ENCODE data around the gene PRPS1. TPM values are rescaled to one million over a fixed set of nuclear protein-coding genes. Genes with fewer than 3 reads are reported as not detected.

Gene PRPS1
- total and polyA plus RNA-seq, 2 of the 13 experiments (the other 11 are each of a cell fraction or from before 2014, with no cell fraction given), result 33.7 to 54.4 TPM

DNA sequence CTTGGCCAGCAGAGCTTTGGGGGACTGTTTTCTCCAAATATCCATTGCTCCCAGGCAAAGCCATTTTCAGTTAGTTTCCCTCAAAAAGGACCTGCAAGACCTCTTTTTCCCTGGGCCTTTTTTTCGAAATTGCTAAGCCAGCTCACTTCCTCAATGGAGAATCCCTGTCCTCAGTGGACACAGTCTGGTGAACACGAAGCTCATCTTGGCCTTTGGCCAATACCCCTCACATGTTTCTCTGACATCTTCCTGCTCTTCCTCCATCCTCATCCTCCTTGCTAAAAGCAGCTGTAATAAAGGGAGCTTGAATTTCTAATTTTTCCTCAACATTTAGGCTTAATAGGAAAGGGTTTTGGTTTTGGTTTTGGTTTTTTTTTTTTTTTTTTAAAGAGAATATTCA lies 17.6 kb upstream of the PRPS1 start:
- ATAC-seq (no peak), DNase-seq (ENCODE audit: low spot score) (no peak), FAIRE-seq (no peak)
- Histone ChIP-seq H3K9ac (ENCODE audit: insufficient read depth, low read depth, low read length) (no peak overlapping the region), H3K27me3 (ENCODE audit: control insufficient read depth in 1 of 2, insufficient read depth in 2 of 2, low read length in 2 of 2) (no peaks in the 10 kb centered on the region), H3K4me3 (replicated peaks in 1 of 3; ENCODE audit: insufficient read depth in 1 of 3, low read depth in 2 of 3, low read length in 3 of 3) (no peak overlapping the region), H4K20me1 (ENCODE audit: insufficient read depth, low read length) (no peaks in the 10 kb centered on the region), H3K9me3 (ENCODE audit: low read length) (no peaks in the 10 kb centered on the region), H3K79me2 (ENCODE audit: insufficient read depth, low read length) (no peaks in the 10 kb centered on the region), H3K4me2 (ENCODE audit: low read depth, low read length) (no peak overlapping the region), H3K4me1 (ENCODE audit: insufficient read depth, low read length) (no peaks in the 10 kb centered on the region), H3K36me3 (replicated peaks in 1 of 2; ENCODE audit: control insufficient read depth in 1 of 2, insufficient read depth in 2 of 2, low read length in 2 of 2) (no peaks in the 10 kb centered on the region), H3K27ac (ENCODE audit: extremely low read length, insufficient read depth, low read length) (no peak overlapping the region), H2AFZ (ENCODE audit: low read length) (no peak overlapping the region)
- intact Hi-C loops (cut with micrococcal nuclease; ENCODE audit: unreplicated experiment), result no loop called here
- in situ Hi-C loops (cut with HindIII; ENCODE audit: extremely low pct_ligation_motif_present, low pct_unique_long_range_greater_than_20kb), result no loop called here
- WGBS (ENCODE audit: low lambda C conversion rate), result 0% methylated on average over 1 of the region's 2 CpGs
- BruUV-seq (replicated peaks), result no TSS peak
- ChIA-PET CTCF (ENCODE audit: low intra/inter-chr PET ratio, low total read pairs) (no interaction called here), POLR2A (no interaction called here)
- no peak for TF ChIP-seq ZBTB42 (CRISPR knock-in tag; IDR thresholded peaks at IDR 0.05)
- no peak for TF ChIP-seq PRMT3 (CRISPR knock-in tag; IDR thresholded peaks at IDR 0.05; ENCODE audit: borderline replicate concordance, low read depth)
- no peak for TF ChIP-seq HNF4A (CRISPR knock-in tag; IDR thresholded peaks at IDR 0.05)
- no peak for TF ChIP-seq FOXM1 (CRISPR knock-in tag; IDR thresholded peaks at IDR 0.05)
- TF ChIP-seq ZNF670 (CRISPR knock-in tag; IDR thresholded peaks at IDR 0.05; ENCODE audit: borderline replicate concordance), result no peak
- TF ChIP-seq ZNF225 (CRISPR knock-in tag; IDR thresholded peaks at IDR 0.05), result no peak
- TF ChIP-seq GATAD2A (CRISPR knock-in tag; IDR thresholded peaks at IDR 0.05), result no peak
- no peak for TF ChIP-seq FOSL1 (CRISPR knock-in tag; IDR thresholded peaks at IDR 0.05; ENCODE audit: borderline replicate concordance)
- no peak for TF ChIP-seq ZNF143 (CRISPR knock-in tag; IDR thresholded peaks at IDR 0.05)
- TF ChIP-seq ZNF777 (CRISPR knock-in tag; IDR thresholded peaks at IDR 0.05), result no peak
- no peak for TF ChIP-seq ZNF224 (CRISPR knock-in tag; IDR thresholded peaks at IDR 0.05)
- TF ChIP-seq, protein P1, sequence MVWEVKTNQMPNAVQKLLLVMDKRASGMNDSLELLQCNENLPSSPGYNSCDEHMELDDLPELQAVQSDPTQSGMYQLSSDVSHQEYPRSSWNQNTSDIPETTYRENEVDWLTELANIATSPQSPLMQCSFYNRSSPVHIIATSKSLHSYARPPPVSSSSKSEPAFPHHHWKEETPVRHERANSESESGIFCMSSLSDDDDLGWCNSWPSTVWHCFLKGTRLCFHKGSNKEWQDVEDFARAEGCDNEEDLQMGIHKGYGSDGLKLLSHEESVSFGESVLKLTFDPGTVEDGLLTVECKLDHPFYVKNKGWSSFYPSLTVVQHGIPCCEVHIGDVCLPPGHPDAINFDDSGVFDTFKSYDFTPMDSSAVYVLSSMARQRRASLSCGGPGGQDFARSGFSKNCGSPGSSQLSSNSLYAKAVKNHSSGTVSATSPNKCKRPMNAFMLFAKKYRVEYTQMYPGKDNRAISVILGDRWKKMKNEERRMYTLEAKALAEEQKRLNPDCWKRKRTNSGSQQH (CRISPR knock-in tag; IDR thresholded peaks at IDR 0.05; ENCODE audit: low read depth), result no peak
- TF ChIP-seq REPIN1 (CRISPR knock-in tag; IDR thresholded peaks at IDR 0.05; ENCODE audit: borderline replicate concordance, low read depth), result no peak
- TF ChIP-seq, protein P2, sequence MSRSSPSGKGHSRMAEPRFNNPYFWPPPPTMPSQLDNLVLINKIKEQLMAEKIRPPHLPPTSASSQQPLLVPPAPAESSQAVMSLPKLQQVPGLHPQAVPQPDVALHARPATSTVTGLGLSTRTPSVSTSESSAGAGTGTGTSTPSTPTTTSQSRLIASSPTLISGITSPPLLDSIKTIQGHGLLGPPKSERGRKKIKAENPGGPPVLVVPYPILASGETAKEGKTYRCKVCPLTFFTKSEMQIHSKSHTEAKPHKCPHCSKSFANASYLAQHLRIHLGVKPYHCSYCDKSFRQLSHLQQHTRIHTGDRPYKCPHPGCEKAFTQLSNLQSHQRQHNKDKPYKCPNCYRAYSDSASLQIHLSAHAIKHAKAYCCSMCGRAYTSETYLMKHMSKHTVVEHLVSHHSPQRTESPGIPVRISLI (CRISPR knock-in tag; IDR thresholded peaks at IDR 0.05; ENCODE audit: borderline replicate concordance), result no peak
- TF ChIP-seq, protein P3, sequence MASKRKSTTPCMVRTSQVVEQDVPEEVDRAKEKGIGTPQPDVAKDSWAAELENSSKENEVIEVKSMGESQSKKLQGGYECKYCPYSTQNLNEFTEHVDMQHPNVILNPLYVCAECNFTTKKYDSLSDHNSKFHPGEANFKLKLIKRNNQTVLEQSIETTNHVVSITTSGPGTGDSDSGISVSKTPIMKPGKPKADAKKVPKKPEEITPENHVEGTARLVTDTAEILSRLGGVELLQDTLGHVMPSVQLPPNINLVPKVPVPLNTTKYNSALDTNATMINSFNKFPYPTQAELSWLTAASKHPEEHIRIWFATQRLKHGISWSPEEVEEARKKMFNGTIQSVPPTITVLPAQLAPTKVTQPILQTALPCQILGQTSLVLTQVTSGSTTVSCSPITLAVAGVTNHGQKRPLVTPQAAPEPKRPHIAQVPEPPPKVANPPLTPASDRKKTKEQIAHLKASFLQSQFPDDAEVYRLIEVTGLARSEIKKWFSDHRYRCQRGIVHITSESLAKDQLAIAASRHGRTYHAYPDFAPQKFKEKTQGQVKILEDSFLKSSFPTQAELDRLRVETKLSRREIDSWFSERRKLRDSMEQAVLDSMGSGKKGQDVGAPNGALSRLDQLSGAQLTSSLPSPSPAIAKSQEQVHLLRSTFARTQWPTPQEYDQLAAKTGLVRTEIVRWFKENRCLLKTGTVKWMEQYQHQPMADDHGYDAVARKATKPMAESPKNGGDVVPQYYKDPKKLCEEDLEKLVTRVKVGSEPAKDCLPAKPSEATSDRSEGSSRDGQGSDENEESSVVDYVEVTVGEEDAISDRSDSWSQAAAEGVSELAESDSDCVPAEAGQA (IDR thresholded peaks at IDR 0.05; ENCODE audit: low read depth), result no peak
- TF ChIP-seq, protein P3 (CRISPR knock-in tag; IDR thresholded peaks at IDR 0.05; ENCODE audit: borderline replicate concordance), result no peak
- TF ChIP-seq ZNF496 (CRISPR knock-in tag; IDR thresholded peaks at IDR 0.05; ENCODE audit: insufficient replicate concordance), result no peak
- TF ChIP-seq ZNF547 (CRISPR knock-in tag; IDR thresholded peaks at IDR 0.05), result no peak
- TF ChIP-seq SP4 (CRISPR knock-in tag; IDR thresholded peaks at IDR 0.05), result no peak

All from HepG2 (cell line).